BJ (cell line): ENCODE data around the gene P2RY11. TPM values are rescaled to one million over a fixed set of nuclear protein-coding genes. Genes with fewer than 3 reads are reported as not detected.
A peak's percentile ranks its signal among the peaks of the same experiment; 100 is the strongest.

Source experiments
- CTCF ChIA-PET: fragments of 350-600 bp; formaldehyde crosslinking; extraction: SDS; loops from one replicate; lab custom pipeline; 2021; ENCODE audit warnings: antibody characterized with exemption, inconsistent platforms; lab: Yijun Ruan, JAX
- POLR2A ChIA-PET: fragments of 300-600 bp; sonication (Branson Sonifier 250); formaldehyde crosslinking; extraction: SDS; loops from one replicate; lab custom pipeline; 2021; ENCODE audit warnings: antibody characterized with exemption; lab: Charles Lee
- DNase-seq: peaks from one replicate; pipeline ENCODE4 v3.0.0-alpha.2; 2011; ENCODE audit warnings: low read depth
- H3K27me3 ChIP-seq: 2 replicates; pipeline ENCODE4 v1.6.0; 2011; ENCODE audit warnings: low read length; ENCODE audit not compliant: control insufficient read depth, insufficient read depth
- H3K36me3 ChIP-seq: 2 replicates; pipeline ENCODE4 v1.5.1; 2011; ENCODE audit warnings: low read length; ENCODE audit not compliant: control insufficient read depth, insufficient read depth
- H3K4me3 ChIP-seq: 2 replicates; pipeline ENCODE4 v1.5.1; 2011; ENCODE audit warnings: low read depth, mild to moderate bottlenecking, control low read depth, low read length
- polyA plus RNA-seq: library from polyadenylated mRNA; depleted of rRNA; stranded (reverse); fragments of >200 nt; gene quantifications from 2 replicates; pipeline ENCODE4 v1.2.3, GENCODE V29; 2011
- TF ChIP-seq, protein P1 (sequence below): IDR thresholded peaks from 2 replicates; pipeline ENCODE4 v1.5.1; 2011; ENCODE audit warnings: low read depth, mild to moderate bottlenecking, control low read depth, inconsistent platforms, low read length, moderate library complexity; ENCODE audit not compliant: insufficient read depth

P2RY11 gene
- polyA plus RNA-seq, 1 experiment: 2.4 TPM

DNA sequence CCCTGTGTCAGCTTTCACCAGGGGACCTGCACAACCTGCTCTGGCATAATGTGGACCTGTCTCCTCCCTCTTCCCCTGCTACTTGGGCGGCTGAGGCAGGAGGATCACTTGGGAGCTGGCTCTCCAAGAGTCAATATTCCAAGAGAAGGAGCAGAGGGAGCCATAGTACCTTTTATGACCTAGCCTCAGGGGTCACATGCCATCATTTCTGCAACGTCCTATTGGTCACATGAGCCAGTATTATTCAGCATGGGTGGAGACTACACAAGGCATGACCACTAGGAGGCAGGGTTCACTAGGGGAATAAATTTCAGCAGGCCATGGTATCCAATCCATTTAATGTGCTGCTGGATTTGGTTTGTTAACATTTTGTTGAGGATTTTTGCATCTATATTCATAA, 37.3 kb upstream of the P2RY11 start:
- no peak overlapping the region for H3K4me3 ChIP-seq
- TF ChIP-seq, protein P1, sequence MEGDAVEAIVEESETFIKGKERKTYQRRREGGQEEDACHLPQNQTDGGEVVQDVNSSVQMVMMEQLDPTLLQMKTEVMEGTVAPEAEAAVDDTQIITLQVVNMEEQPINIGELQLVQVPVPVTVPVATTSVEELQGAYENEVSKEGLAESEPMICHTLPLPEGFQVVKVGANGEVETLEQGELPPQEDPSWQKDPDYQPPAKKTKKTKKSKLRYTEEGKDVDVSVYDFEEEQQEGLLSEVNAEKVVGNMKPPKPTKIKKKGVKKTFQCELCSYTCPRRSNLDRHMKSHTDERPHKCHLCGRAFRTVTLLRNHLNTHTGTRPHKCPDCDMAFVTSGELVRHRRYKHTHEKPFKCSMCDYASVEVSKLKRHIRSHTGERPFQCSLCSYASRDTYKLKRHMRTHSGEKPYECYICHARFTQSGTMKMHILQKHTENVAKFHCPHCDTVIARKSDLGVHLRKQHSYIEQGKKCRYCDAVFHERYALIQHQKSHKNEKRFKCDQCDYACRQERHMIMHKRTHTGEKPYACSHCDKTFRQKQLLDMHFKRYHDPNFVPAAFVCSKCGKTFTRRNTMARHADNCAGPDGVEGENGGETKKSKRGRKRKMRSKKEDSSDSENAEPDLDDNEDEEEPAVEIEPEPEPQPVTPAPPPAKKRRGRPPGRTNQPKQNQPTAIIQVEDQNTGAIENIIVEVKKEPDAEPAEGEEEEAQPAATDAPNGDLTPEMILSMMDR: 0 out of 2 replicates have a peak, but pooled peaks have one; percentile 17
- ChIA-PET POLR2A (no interaction called here), CTCF (no interaction called here)
- no peak for DNase-seq
- H3K36me3 ChIP-seq: no peaks in the 10 kb centered on the region
- no peaks in the 10 kb centered on the region; the same call in 1 of the 2 replicates for H3K27me3 ChIP-seq

DNA sequence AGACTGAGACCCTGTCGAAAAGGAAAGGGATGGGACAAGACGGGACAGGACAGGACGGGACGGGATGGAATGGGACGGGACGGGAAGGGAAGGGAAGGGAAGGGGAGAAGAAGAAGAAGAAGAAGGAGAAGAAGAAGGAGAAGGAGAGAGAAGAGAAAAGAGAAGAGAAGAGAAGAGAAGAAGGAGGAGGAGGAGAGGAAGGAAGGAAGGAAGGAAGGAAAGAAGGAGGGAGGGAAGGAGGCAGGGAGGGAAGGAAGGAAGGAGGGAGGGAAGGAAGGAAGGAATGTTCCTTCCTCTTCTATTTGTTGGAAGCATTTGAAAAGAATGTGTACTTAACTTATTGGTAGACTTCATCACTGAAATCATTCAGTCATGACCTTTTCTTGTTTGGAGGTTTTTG, 35.0 kb upstream of the P2RY11 start:
- H3K4me3 ChIP-seq: no peak overlapping the region
- DNase-seq: no peak
- H3K27me3 ChIP-seq: no peaks in the 10 kb centered on the region; the same call in 1 of the 2 replicates
- H3K36me3 ChIP-seq: no peaks in the 10 kb centered on the region
- POLR2A ChIA-PET: no interaction called here
- TF ChIP-seq, protein P1: no peak
- CTCF ChIA-PET: interaction anchor here (1.0 kb wide), 1 partner anchor 29 kb away, joined by 4 read pairs; the partner anchor contains the start of gene PPAN

DNA sequence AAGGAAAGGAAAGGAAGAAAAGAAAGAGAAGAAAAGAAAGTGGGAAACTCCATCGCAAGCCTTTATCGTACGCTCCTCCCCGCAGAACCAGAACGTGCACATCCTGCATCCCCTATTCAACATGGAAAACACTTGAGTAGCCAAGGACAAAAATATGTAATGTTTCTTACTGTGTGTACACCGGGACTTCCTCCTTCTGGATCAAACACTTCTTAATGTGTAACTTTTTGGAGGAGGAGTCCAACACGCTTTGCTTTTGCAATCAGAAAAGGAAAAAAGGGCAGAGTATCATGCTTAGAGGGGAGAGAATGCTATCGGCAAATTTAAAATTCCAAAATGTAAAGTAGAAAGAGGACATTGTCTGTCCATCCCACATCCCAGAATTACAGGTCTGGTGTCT, 33.2 kb upstream of the P2RY11 start:
- Histone ChIP-seq H3K27me3 (no peaks in the 10 kb centered on the region; the same call in 1 of the 2 replicates), H3K36me3 (no peaks in the 10 kb centered on the region), H3K4me3 (no peak overlapping the region)
- DNase-seq: no peak
- CTCF ChIA-PET: interaction anchor here (1.0 to 1.2 kb wide), 2 partner anchors 9 to 51 kb away, joined by 3 to 4 read pairs; no protein-coding TSS in a partner anchor
- TF ChIP-seq, protein P1: no peak
- POLR2A ChIA-PET: no interaction called here

DNA sequence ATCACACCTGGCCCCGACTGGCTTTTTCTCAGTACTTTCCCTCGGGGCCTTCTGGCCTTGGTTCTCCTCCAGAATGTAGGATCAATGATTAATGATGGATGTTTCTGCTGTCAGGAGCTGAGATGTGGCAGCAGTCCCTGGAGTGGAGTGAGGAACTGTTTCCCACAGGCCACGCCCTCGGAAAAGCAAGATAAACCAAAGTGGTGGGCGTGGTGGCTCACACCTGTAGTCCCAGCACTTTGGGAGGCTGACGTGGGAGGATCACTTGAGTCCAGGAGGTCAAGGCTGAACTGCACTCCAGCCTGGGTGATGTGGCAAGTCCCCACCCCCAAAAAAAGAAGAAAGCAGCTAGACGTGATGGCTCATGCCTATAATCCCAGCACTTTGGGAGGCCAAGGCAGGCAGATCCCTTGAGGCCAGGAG, 32.5 kb upstream of the P2RY11 start:
- H3K36me3 ChIP-seq: no peaks in the 10 kb centered on the region
- no peak overlapping the region for H3K4me3 ChIP-seq
- H3K27me3 ChIP-seq: no peaks in the 10 kb centered on the region; the same call in 1 of the 2 replicates
- POLR2A ChIA-PET: no interaction called here
- CTCF ChIA-PET: interaction anchor here (1.3 kb wide), 1 partner anchor 42 kb away, joined by 4 read pairs; no protein-coding TSS in a partner anchor
- DNase-seq: no peak
- TF ChIP-seq, protein P1: no peak

DNA sequence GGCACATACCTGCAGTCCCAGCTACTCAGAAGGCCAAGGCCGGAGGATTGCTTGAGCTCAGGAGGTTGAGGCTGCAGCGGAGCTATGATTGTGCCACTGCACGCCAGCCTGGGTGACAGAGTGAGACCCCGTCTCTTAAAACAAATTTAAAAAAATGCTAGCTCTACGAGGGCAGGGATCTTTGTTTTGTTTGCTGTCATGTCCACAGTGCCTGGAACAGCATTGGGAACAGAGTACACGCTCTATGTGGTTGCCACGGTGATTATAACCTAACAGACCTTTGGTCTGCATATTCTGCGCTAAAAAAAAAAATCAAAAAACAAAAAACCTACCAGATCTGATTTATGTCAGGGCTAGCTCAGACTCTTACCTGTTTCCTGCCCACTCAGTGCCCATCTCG, 27.6 kb upstream of the P2RY11 start:
- no peaks in the 10 kb centered on the region for H3K27me3 ChIP-seq
- ChIA-PET CTCF (interaction anchor here (0.6 to 3.1 kb wide), 3 partner anchors 13 to 56 kb away, joined by 3 to 11 read pairs (median 4); no protein-coding TSS in a partner anchor), POLR2A (no interaction called here)
- H3K4me3 ChIP-seq: no peak overlapping the region
- H3K36me3 ChIP-seq: no peaks in the 10 kb centered on the region
- TF ChIP-seq, protein P1: no peak
- DNase-seq: no peak
